Measurements from ENCODE around the gene ASPM. TPM values are rescaled to one million over a fixed set of nuclear protein-coding genes. Genes with fewer than 3 reads are reported as not detected.

ASPM gene
- total and polyA plus RNA-seq, 10 donors = 0.70 to 13.3 (median 3.5) TPM

Other genes with a start within 250 kb of the ASPM start
- gene CFHR2, start 202.9 kb downstream of the ASPM start, total RNA-seq = not detected
- gene CFHR2, start 202.9 kb downstream of the ASPM start, polyA plus RNA-seq = not detected
- not detected for gene CFHR5, start 169.1 kb downstream of the ASPM start, total RNA-seq
- gene CFHR5, start 169.1 kb downstream of the ASPM start, polyA plus RNA-seq = not detected
- not detected for gene F13B, start 79.4 kb downstream of the ASPM start, total RNA-seq
- not detected for gene F13B, start 79.4 kb downstream of the ASPM start, polyA plus RNA-seq
- 10 to 100 TPM; 11.2 to 14.0 (median 12.3) TPM for gene ZBTB41, start 54.6 kb upstream of the ASPM start, total RNA-seq
- 1 to 10 TPM; 2.0 to 3.2 (median 2.4) TPM for gene ZBTB41, start 54.6 kb upstream of the ASPM start, polyA plus RNA-seq
- gene CRB1, start 121.6 kb upstream of the ASPM start, total RNA-seq = under 1 TPM in 6 of 7 donors, not detected in 1; 0.09 to 0.49 (median 0.21) TPM
- under 1 TPM; 0.05 to 0.30 (median 0.06) TPM for gene CRB1, start 121.6 kb upstream of the ASPM start, polyA plus RNA-seq